ENCODE measurements around the gene PRR3. TPM values are rescaled to one million over a fixed set of nuclear protein-coding genes. Genes with fewer than 3 reads are reported as not detected.

PRR3 gene
- total RNA-seq, 1 donor from 2014 or later: 9.9 TPM

- TF ChIP-seq CTCF (IDR thresholded peaks at IDR 0.05): peak; percentile 75
- no peaks in the 10 kb centered on the region for H3K27me3 Mint-ChIP-seq (ENCODE audit: low read depth)
- DNase-seq (ENCODE audit: low spot score): no peak
- no peak overlapping the region for H3K4me3 Mint-ChIP-seq (ENCODE audit: unreplicated experiment)
- peaks cover 62% of the 10 kb centered on the region for H3K4me1 Mint-ChIP-seq (ENCODE audit: low read depth)
- H3K36me3 Mint-ChIP-seq (ENCODE audit: low read depth): peaks cover 32% of the 10 kb centered on the region
- no peaks in the 10 kb centered on the region for H3K9me3 Mint-ChIP-seq (ENCODE audit: low read depth)
- peak overlapping the region; percentile 34 for H3K27ac Mint-ChIP-seq (ENCODE audit: unreplicated experiment)
Observed at GRCh38 chr6:30612213-30612612, 55.1 kb downstream of the PRR3 start.

GRCh38 chr6:30612687-30613248, 55.7 kb downstream of the PRR3 start:
- no peak for TF ChIP-seq CTCF (IDR thresholded peaks at IDR 0.05)
- peaks cover 27% of the 10 kb centered on the region for H3K36me3 Mint-ChIP-seq (ENCODE audit: low read depth)
- no peak for DNase-seq (ENCODE audit: low spot score)
- no peak overlapping the region for H3K4me3 Mint-ChIP-seq (ENCODE audit: unreplicated experiment)
- H3K4me1 Mint-ChIP-seq (ENCODE audit: low read depth): peaks cover 59% of the 10 kb centered on the region
- H3K9me3 Mint-ChIP-seq (ENCODE audit: low read depth): no peaks in the 10 kb centered on the region
- peak overlapping the region; percentile 100 for H3K27ac Mint-ChIP-seq (ENCODE audit: unreplicated experiment)
- H3K27me3 Mint-ChIP-seq (ENCODE audit: low read depth): no peaks in the 10 kb centered on the region

Small RNA genes within 50 kb of the gene (microRNA-seq; reads per million reads assigned to microRNA genes)
- gene MIR877 (ENCODE audit: borderline number of aligned reads): 126 reads per million, percentile 59 among the genes with 10 or more reads in this experiment

Other genes with a start within 250 kb of the PRR3 start
- 12.5 to 14.8 TPM (median 13.7 TPM) in 3 replicates for gene TRIM39, start 230.4 kb upstream of the PRR3 start, total RNA-seq
- 38.4 to 41.8 TPM (median 39.7 TPM) in 3 replicates for gene RPP21, start 212.1 kb upstream of the PRR3 start, total RNA-seq
- 89.9 to 93.8 TPM (median 93.2 TPM) in 3 replicates for gene HLA-E, start 67.8 kb upstream of the PRR3 start, total RNA-seq
- gene GNL1, start 806 bp upstream of the PRR3 start, total RNA-seq: 57.7 to 76.7 TPM (median 61.5 TPM) in 3 replicates
- 51.9 to 66.1 TPM (median 53.0 TPM) in 3 replicates for gene ABCF1, start 14.1 kb downstream of the PRR3 start, total RNA-seq
- gene PPP1R10, start 59.9 kb downstream of the PRR3 start, total RNA-seq: 57.1 to 64.5 TPM (median 58.2 TPM) in 3 replicates
- gene MRPS18B, start 60.5 kb downstream of the PRR3 start, total RNA-seq: 23.3 to 25.4 TPM (median 24.7 TPM) in 3 replicates
- 11.4 to 18.7 TPM (median 12.5 TPM) in 3 replicates for gene ATAT1, start 69.6 kb downstream of the PRR3 start, total RNA-seq
- 11.5 to 18.3 TPM (median 13.4 TPM) in 3 replicates for gene C6orf136, start 89.8 kb downstream of the PRR3 start, total RNA-seq
- gene DHX16, start 115.7 kb downstream of the PRR3 start, total RNA-seq: 20.4 to 29.6 TPM (median 22.6 TPM) in 3 replicates
- 99.9 to 171 TPM (median 165 TPM) in 3 replicates for gene PPP1R18, start 129.3 kb downstream of the PRR3 start, total RNA-seq
- 18.6 to 26.3 TPM (median 20.0 TPM) in 3 replicates for gene NRM, start 133.7 kb downstream of the PRR3 start, total RNA-seq
- 25.5 to 33.5 TPM (median 33.1 TPM) in 3 replicates for gene MDC1, start 160.0 kb downstream of the PRR3 start, total RNA-seq
- 681 to 975 TPM (median 692 TPM) in 3 replicates for gene TUBB, start 163.1 kb downstream of the PRR3 start, total RNA-seq
- gene FLOT1, start 185.4 kb downstream of the PRR3 start, total RNA-seq: 66.8 to 72.7 TPM (median 69.1 TPM) in 3 replicates
- 332 to 354 TPM (median 333 TPM) in 3 replicates for gene IER3, start 187.3 kb downstream of the PRR3 start, total RNA-seq

Data from chondrocyte (in vitro differentiated cells).